Right renal cortex interstitium (tissue), 3 donors: ENCODE results near the gene FAM83D. TPM values are rescaled to one million over a fixed set of nuclear protein-coding genes. Genes with fewer than 3 reads are reported as not detected.

Experiments used
- DNase-seq, 3 donors: peaks; one replicate each; pipeline ENCODE4 v3.0.0-alpha.2; 2013; ENCODE audit warnings: low read depth in 3 of 3, low spot score in 2 of 3
- polyA plus RNA-seq, 3 donors: library from polyadenylated mRNA; unstranded; fragments of 120-200 nt; gene quantifications; one replicate each; pipeline ENCODE4 v1.2.1, GENCODE V29; 2013; ENCODE audit not compliant: insufficient read length in 3 of 3

The FAM83D gene
- polyA plus RNA-seq, 3 donors = 14.3 to 16.1 (median 15.8) TPM

- DNase-seq = no peak
Measured at GRCh38 chr20:38997622-38998021, 71.4 kb downstream of the FAM83D start.

- no peak for DNase-seq
Measured at GRCh38 chr20:38999217-38999616, 73.0 kb downstream of the FAM83D start.

- DNase-seq = no peak
Measured at GRCh38 chr20:38999965-39000910, 74.0 kb downstream of the FAM83D start.

Other genes with a start within 250 kb of the FAM83D start
- gene SLC32A1, start 201.9 kb upstream of the FAM83D start, polyA plus RNA-seq = 1 to 10 TPM; 1.2 to 2.1 (median 1.4) TPM
- gene ACTR5, start 178.0 kb upstream of the FAM83D start, polyA plus RNA-seq = 1 to 10 TPM; 9.4 to 9.8 (median 9.8) TPM
- gene PPP1R16B, start 120.7 kb upstream of the FAM83D start, polyA plus RNA-seq = 1 to 10 TPM; 7.5 to 8.8 (median 8.3) TPM
- 10 to 100 TPM; 15.2 to 17.0 (median 16.2) TPM for gene DHX35, start 35.9 kb downstream of the FAM83D start, polyA plus RNA-seq